Measurements from ENCODE around the gene EIF6. TPM values are rescaled to one million over a fixed set of nuclear protein-coding genes. Genes with fewer than 3 reads are reported as not detected.

EIF6 gene
- total and polyA plus RNA-seq, 2 donors (not counting 1 experiment from before 2014, with no cell fraction given), result 117 to 156 TPM

DNA sequence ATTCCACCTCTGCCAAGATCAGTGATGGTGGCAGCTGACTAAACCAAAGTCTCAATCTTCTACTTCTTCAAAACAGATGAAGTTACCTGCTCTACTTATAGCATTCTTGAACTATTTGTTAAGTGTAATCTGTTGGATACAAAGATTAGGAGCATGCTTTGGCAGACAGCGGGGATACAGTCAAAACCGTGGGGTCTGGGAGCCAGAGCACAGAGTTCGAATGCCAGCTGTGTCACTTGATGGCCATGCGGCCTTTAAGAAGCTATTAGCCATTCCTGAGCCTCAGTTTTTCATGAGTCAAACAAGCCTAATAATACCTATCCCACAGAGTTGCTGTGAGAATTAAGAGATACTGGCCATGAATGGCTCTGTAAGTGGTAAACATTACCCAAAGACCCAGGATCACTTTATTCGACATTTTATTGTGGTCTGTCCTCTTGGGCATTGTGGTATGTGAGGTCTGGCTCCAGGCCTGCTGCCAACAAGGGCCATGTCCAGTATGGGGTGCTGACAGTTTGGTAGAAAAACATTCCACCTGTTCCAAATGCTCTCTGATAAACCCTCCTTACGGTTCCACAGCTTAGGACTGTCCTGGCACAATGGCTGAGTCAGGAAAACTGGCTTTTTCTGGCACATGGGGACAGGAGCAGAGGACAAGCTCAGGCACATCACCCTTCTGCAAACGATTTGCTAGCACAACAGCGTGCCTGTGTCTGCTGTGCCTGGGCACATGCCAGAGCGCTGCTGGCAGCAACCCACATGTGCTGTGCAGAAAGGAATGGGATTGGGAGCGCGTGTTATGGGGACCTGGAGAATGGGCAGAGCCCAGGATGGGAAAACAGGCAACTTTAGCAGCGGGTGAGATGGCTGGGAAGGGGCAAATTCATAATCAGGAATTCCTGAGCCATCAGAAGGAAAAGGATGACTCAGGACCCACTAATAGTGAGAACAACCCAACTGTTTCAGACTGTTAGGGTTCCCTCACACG is 23.4 kb upstream of the EIF6 start:
- TF ChIP-seq, protein P1, sequence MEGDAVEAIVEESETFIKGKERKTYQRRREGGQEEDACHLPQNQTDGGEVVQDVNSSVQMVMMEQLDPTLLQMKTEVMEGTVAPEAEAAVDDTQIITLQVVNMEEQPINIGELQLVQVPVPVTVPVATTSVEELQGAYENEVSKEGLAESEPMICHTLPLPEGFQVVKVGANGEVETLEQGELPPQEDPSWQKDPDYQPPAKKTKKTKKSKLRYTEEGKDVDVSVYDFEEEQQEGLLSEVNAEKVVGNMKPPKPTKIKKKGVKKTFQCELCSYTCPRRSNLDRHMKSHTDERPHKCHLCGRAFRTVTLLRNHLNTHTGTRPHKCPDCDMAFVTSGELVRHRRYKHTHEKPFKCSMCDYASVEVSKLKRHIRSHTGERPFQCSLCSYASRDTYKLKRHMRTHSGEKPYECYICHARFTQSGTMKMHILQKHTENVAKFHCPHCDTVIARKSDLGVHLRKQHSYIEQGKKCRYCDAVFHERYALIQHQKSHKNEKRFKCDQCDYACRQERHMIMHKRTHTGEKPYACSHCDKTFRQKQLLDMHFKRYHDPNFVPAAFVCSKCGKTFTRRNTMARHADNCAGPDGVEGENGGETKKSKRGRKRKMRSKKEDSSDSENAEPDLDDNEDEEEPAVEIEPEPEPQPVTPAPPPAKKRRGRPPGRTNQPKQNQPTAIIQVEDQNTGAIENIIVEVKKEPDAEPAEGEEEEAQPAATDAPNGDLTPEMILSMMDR (conservative IDR thresholded peaks at IDR 0.05 in 1 of 2, IDR thresholded peaks at IDR 0.05 in 1 of 2; ENCODE audit: low read depth in 1 of 2, low read length in 2 of 2), result no peak
- TF ChIP-seq EZH2 (IDR thresholded peaks at IDR 0.05; ENCODE audit: low read length, missing control alignments), result no peak
- Histone ChIP-seq H3K9me3 (ENCODE audit: control insufficient read depth, insufficient read depth, low read depth, low read length) (no peaks in the 10 kb centered on the region), H4K20me1 (ENCODE audit: control insufficient read depth, extremely low read depth, insufficient read depth, low read length) (no peaks in the 10 kb centered on the region), H3K27ac (ENCODE audit: insufficient read depth, low read length) (peak overlapping the region; percentile 94), H3K36me3 (ENCODE audit: control insufficient read depth, insufficient read depth, low read length) (no peaks in the 10 kb centered on the region), H3K79me2 (ENCODE audit: control insufficient read depth, insufficient read depth, low read length) (no peaks in the 10 kb centered on the region), H3K4me3 (replicated peaks in 1 of 4; ENCODE audit: control extremely low read depth in 1 of 4, insufficient read depth in 1 of 4, low read depth in 3 of 4, low read length in 4 of 4) (no peak overlapping the region), H2AFZ (ENCODE audit: low read length) (no peak overlapping the region), H3K9ac (ENCODE audit: insufficient read depth, low read length) (peak overlapping the region; percentile 24), H3K4me1 (ENCODE audit: control insufficient read depth, extremely low read depth, insufficient read depth, low read length) (peaks cover 67% of the 10 kb centered on the region), H3K4me2 (ENCODE audit: extremely low read depth, insufficient read depth, low read length) (no peak overlapping the region), H3K27me3 (ENCODE audit: control insufficient read depth, insufficient read depth, low read length) (no peaks in the 10 kb centered on the region)
- DNase-seq (ENCODE audit: low read depth in 2 of 2), result peak; percentile 76 to 87

DNA sequence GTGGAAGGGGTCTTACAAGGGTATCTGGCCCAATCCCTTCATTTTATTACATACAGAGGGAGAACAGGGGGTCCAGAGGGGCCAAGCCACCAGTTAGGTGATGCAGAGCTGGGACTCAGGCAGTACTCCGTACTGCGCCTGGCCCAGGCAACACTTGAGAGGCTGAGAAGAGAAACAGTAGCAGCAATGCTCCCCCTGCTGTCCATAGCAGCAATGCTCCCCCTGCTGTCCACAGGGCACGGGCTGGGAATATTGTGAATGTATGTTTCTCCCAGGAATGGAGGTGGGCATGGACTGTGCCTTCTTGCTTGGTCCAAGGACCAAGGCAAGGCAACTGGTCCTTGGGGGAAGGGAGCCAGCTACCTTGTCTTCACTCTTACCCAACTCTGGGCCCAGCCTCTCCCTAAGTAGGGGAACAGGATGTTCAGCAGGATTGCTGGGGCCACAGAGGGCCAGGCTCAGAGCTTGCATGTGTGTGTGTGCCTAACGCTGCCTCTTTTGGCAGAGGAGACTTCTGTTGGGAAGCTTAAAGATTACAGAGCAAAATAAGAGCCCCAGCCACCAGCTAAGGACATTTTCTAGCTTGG is 22.5 kb upstream of the EIF6 start:
- DNase-seq (ENCODE audit: low read depth in 2 of 2), result peak; percentile 78 to 87
- peaks cover 67% of the 10 kb centered on the region for H3K4me1 ChIP-seq (ENCODE audit: control insufficient read depth, extremely low read depth, insufficient read depth, low read length)
- H3K4me2 ChIP-seq (ENCODE audit: extremely low read depth, insufficient read depth, low read length), result no peak overlapping the region
- no peaks in the 10 kb centered on the region for H3K9me3 ChIP-seq (ENCODE audit: control insufficient read depth, insufficient read depth, low read depth, low read length)
- H3K9ac ChIP-seq (ENCODE audit: insufficient read depth, low read length), result no peak overlapping the region
- H3K36me3 ChIP-seq (ENCODE audit: control insufficient read depth, insufficient read depth, low read length), result no peaks in the 10 kb centered on the region
- H4K20me1 ChIP-seq (ENCODE audit: control insufficient read depth, extremely low read depth, insufficient read depth, low read length), result no peaks in the 10 kb centered on the region
- H3K27me3 ChIP-seq (ENCODE audit: control insufficient read depth, insufficient read depth, low read length), result no peaks in the 10 kb centered on the region
- TF ChIP-seq EZH2 (IDR thresholded peaks at IDR 0.05; ENCODE audit: low read length, missing control alignments), result no peak
- TF ChIP-seq, protein P1 (conservative IDR thresholded peaks at IDR 0.05 in 1 of 2, IDR thresholded peaks at IDR 0.05 in 1 of 2; ENCODE audit: low read depth in 1 of 2, low read length in 2 of 2), result peak; percentile 70 to 91
- no peak overlapping the region for H2AFZ ChIP-seq (ENCODE audit: low read length)
- peak overlapping the region; percentile 94 for H3K27ac ChIP-seq (ENCODE audit: insufficient read depth, low read length)
- H3K79me2 ChIP-seq (ENCODE audit: control insufficient read depth, insufficient read depth, low read length), result no peaks in the 10 kb centered on the region
- H3K4me3 ChIP-seq (replicated peaks in 1 of 4; ENCODE audit: control extremely low read depth in 1 of 4, insufficient read depth in 1 of 4, low read depth in 3 of 4, low read length in 4 of 4), result no peak overlapping the region
